H1 (cell line): ENCODE measurements around the gene GALK1. TPM values are rescaled to one million over a fixed set of nuclear protein-coding genes. Genes with fewer than 3 reads are reported as not detected.

Source experiments
- BACH1 ChIP-seq: IDR thresholded peaks from 2 replicates; pipeline ENCODE4 v1.6.1; 2012; ENCODE audit warnings: low read length, improper control_type of control experiment
- EGR1 ChIP-seq: IDR thresholded peaks from 2 replicates; pipeline ENCODE4 v1.6.1; 2011; ENCODE audit warnings: low read depth, low read length, borderline replicate concordance
- PHF8 ChIP-seq: fragments of 200-600 bp; sonication (generic); conservative IDR thresholded peaks from 2 replicates; pipeline ENCODE4 v1.7.1; 2012; ENCODE audit warnings: low read depth, mild to moderate bottlenecking, inconsistent platforms, low read length, moderate library complexity
- polyA plus RNA-seq, 7 experiments: library from polyadenylated mRNA; depleted of rRNA in 3 of 7; stranded (reverse) in 5 of 7; unstranded in 2 of 7; fragments of >200 nt in 5 of 7; fragments of 200-250 nt in 2 of 7; gene quantifications; 1 replicate in 5 of 7; 2 replicates in 1 of 7; 4 replicates in 1 of 7; pipeline versions ENCODE4 v1.2.1 to v1.2.3, GENCODE V29; 2011 to 2013; ENCODE audit warnings: missing spikeins in 2 of 7, mixed read lengths in 2 of 7
- total RNA-seq: library from RNA; stranded (reverse); fragmentation: NEBNext Ultra II Directional; extraction: Animal tissue kit (Norgen Biotek cat#: 25700); gene quantifications from 2 replicates; pipeline ENCODE4 v1.2.1, GENCODE V29; 2021

Gene GALK1
- total and polyA plus RNA-seq, 2 of the 8 experiments (the other 6 are each of a cell fraction or from before 2014, with no cell fraction given) = 34.1 to 47.9 TPM

GRCh38 chr17:75730065-75730464 is 34.9 kb downstream of the GALK1 start (continued):
- TF ChIP-seq BACH1 = no peak
- TF ChIP-seq PHF8 = no peak
- TF ChIP-seq EGR1 = no peak
